Measurements from ENCODE around the gene RAD51D.

The RAD51D gene

GRCh38 chr17:35076874-35077273, 42.8 kb downstream of the RAD51D start:
- Mint-ChIP-seq H3K36me3 (no peaks in the 10 kb centered on the region), H3K9me3 (no peaks in the 10 kb centered on the region), H3K4me1 (peaks cover 31% of the 10 kb centered on the region), H3K27ac (no peak overlapping the region), H3K27me3 (no peaks in the 10 kb centered on the region), H3K4me3 (no peak overlapping the region)
- DNase-seq (ENCODE audit: low spot score in 2 of 2) (no peak), ATAC-seq (ENCODE audit: low read depth) (no peak)

- Mint-ChIP-seq H3K4me1 (peaks cover 24% of the 10 kb centered on the region), H3K9me3 (no peaks in the 10 kb centered on the region), H3K27me3 (no peaks in the 10 kb centered on the region), H3K4me3 (no peak overlapping the region), H3K36me3 (no peaks in the 10 kb centered on the region), H3K27ac (no peak overlapping the region)
- DNase-seq (ENCODE audit: low spot score in 2 of 2) = no peak
- no peak for ATAC-seq (ENCODE audit: low read depth)
These were observed 44.7 kb downstream of the RAD51D start for GRCh38 chr17:35074711-35075707.

GRCh38 chr17:35073991-35074627, 45.6 kb downstream of the RAD51D start:
- no peak overlapping the region for H3K4me3 Mint-ChIP-seq
- no peak for DNase-seq (ENCODE audit: low spot score in 2 of 2)
- no peaks in the 10 kb centered on the region for H3K27me3 Mint-ChIP-seq
- H3K4me1 Mint-ChIP-seq = peaks cover 28% of the 10 kb centered on the region
- peak overlapping the region; percentile 35 for H3K27ac Mint-ChIP-seq
- H3K9me3 Mint-ChIP-seq = no peaks in the 10 kb centered on the region
- no peak for ATAC-seq (ENCODE audit: low read depth)
- H3K36me3 Mint-ChIP-seq = peaks cover under 1% of the 10 kb centered on the region

- no peak for ATAC-seq (ENCODE audit: low read depth)
- H3K36me3 Mint-ChIP-seq = peaks cover 2% of the 10 kb centered on the region
- no peaks in the 10 kb centered on the region for H3K27me3 Mint-ChIP-seq
- no peaks in the 10 kb centered on the region for H3K9me3 Mint-ChIP-seq
- H3K27ac Mint-ChIP-seq = peak overlapping the region; percentile 35
- H3K4me1 Mint-ChIP-seq = peaks cover 30% of the 10 kb centered on the region
- no peak for DNase-seq (ENCODE audit: low spot score in 2 of 2)
- H3K4me3 Mint-ChIP-seq = no peak overlapping the region
These were observed 46.4 kb downstream of the RAD51D start for GRCh38 chr17:35073183-35073790.

GRCh38 chr17:35069311-35069710, 50.3 kb downstream of the RAD51D start:
- DNase-seq (ENCODE audit: low spot score in 2 of 2) (no peak), ATAC-seq (ENCODE audit: low read depth) (peak; percentile 61)
- H3K9me3 Mint-ChIP-seq = no peaks in the 10 kb centered on the region
- H3K4me1 Mint-ChIP-seq = peaks cover 28% of the 10 kb centered on the region
- H3K36me3 Mint-ChIP-seq = peaks cover 4% of the 10 kb centered on the region
- H3K27me3 Mint-ChIP-seq = no peaks in the 10 kb centered on the region
- no peak overlapping the region for H3K4me3 Mint-ChIP-seq
- peak overlapping the region; percentile 14 for H3K27ac Mint-ChIP-seq

- ATAC-seq (ENCODE audit: low read depth) (no peak), DNase-seq (ENCODE audit: low spot score in 2 of 2) (no peak)
- no peaks in the 10 kb centered on the region for H3K9me3 Mint-ChIP-seq
- H3K27ac Mint-ChIP-seq = peak overlapping the region; percentile 14
- peaks cover 4% of the 10 kb centered on the region for H3K36me3 Mint-ChIP-seq
- no peaks in the 10 kb centered on the region for H3K27me3 Mint-ChIP-seq
- no peak overlapping the region for H3K4me3 Mint-ChIP-seq
- peaks cover 30% of the 10 kb centered on the region for H3K4me1 Mint-ChIP-seq
These were observed 51.4 kb downstream of the RAD51D start for GRCh38 chr17:35068249-35068648.

GRCh38 chr17:35065880-35066279, 53.8 kb downstream of the RAD51D start:
- Mint-ChIP-seq H3K9me3 (no peaks in the 10 kb centered on the region), H3K36me3 (peaks cover 6% of the 10 kb centered on the region), H3K4me1 (peaks cover 32% of the 10 kb centered on the region), H3K27ac (no peak overlapping the region), H3K4me3 (no peak overlapping the region), H3K27me3 (no peaks in the 10 kb centered on the region)
- DNase-seq (ENCODE audit: low spot score in 2 of 2) (no peak), ATAC-seq (ENCODE audit: low read depth) (no peak)

- Mint-ChIP-seq H3K36me3 (peaks cover 9% of the 10 kb centered on the region), H3K4me3 (peak overlapping the region; percentile 41), H3K9me3 (no peaks in the 10 kb centered on the region), H3K4me1 (peaks cover 29% of the 10 kb centered on the region), H3K27me3 (no peaks in the 10 kb centered on the region), H3K27ac (peak overlapping the region; percentile 94)
- no peak for DNase-seq (ENCODE audit: low spot score in 2 of 2)
- no peak for ATAC-seq (ENCODE audit: low read depth)
These were observed 55.0 kb downstream of the RAD51D start for GRCh38 chr17:35064516-35065215.

GRCh38 chr17:35063514-35064223, 56.0 kb downstream of the RAD51D start, which contains the start of gene RFFL:
Gene RFFL (minus strand): TSS chr17:35063707. CDS start chr17:35026553, 37,154 bp downstream.
- peaks cover 21% of the 10 kb centered on the region for H3K4me1 Mint-ChIP-seq
- H3K9me3 Mint-ChIP-seq = no peaks in the 10 kb centered on the region
- peak; percentile 98 for ATAC-seq (ENCODE audit: low read depth)

GRCh38 chr17:35062308-35062707, 57.4 kb downstream of the RAD51D start:
- Mint-ChIP-seq H3K9me3 (no peaks in the 10 kb centered on the region), H3K36me3 (peaks cover 14% of the 10 kb centered on the region), H3K4me3 (peak overlapping the region; percentile 49), H3K27me3 (no peaks in the 10 kb centered on the region), H3K27ac (peak overlapping the region; percentile 94), H3K4me1 (peaks cover 23% of the 10 kb centered on the region)
- no peak for DNase-seq (ENCODE audit: low spot score in 2 of 2)
- no peak for ATAC-seq (ENCODE audit: low read depth)

More at GRCh38 chr17:35063514-35064223, 56.0 kb downstream of the RAD51D start, which contains the start of gene RFFL:
- H3K27ac Mint-ChIP-seq = peak within 1 kb of the TSS; percentile 94
- DNase-seq (ENCODE audit: low spot score in 2 of 2) = peak; percentile 46 to 59
- H3K27me3 Mint-ChIP-seq = no peaks in the 10 kb centered on the region
- peak within 1 kb of the TSS; percentile 78 for H3K4me3 Mint-ChIP-seq
- peaks cover 11% of the 10 kb centered on the region for H3K36me3 Mint-ChIP-seq

- DNase-seq (ENCODE audit: low spot score in 2 of 2) = no peak
- Mint-ChIP-seq H3K9me3 (no peaks in the 10 kb centered on the region), H3K27me3 (no peaks in the 10 kb centered on the region), H3K4me1 (peaks cover 22% of the 10 kb centered on the region), H3K36me3 (peaks cover 14% of the 10 kb centered on the region), H3K4me3 (no peak overlapping the region), H3K27ac (no peak overlapping the region)
- no peak for ATAC-seq (ENCODE audit: low read depth)
These were observed 62.2 kb downstream of the RAD51D start for GRCh38 chr17:35057332-35057915.

GRCh38 chr17:35056013-35056412, 63.6 kb downstream of the RAD51D start:
- Mint-ChIP-seq H3K9me3 (no peaks in the 10 kb centered on the region), H3K36me3 (peaks cover 13% of the 10 kb centered on the region), H3K27ac (peak overlapping the region; percentile 10), H3K4me1 (peaks cover 31% of the 10 kb centered on the region), H3K4me3 (no peak overlapping the region), H3K27me3 (no peaks in the 10 kb centered on the region)
- DNase-seq (ENCODE audit: low spot score in 2 of 2) (no peak), ATAC-seq (ENCODE audit: low read depth) (no peak)

GRCh38 chr17:35053204-35053603, 66.5 kb downstream of the RAD51D start:
- ATAC-seq (ENCODE audit: low read depth) (no peak), DNase-seq (ENCODE audit: low spot score in 2 of 2) (no peak)
- Mint-ChIP-seq H3K36me3 (peaks cover 4% of the 10 kb centered on the region), H3K4me1 (peaks cover 38% of the 10 kb centered on the region), H3K27ac (peak overlapping the region; percentile 97), H3K9me3 (no peaks in the 10 kb centered on the region), H3K27me3 (no peaks in the 10 kb centered on the region), H3K4me3 (no peak overlapping the region)
